ENCODE data around the gene KCNQ1. TPM values are rescaled to one million over a fixed set of nuclear protein-coding genes. Genes with fewer than 3 reads are reported as not detected.

KCNQ1 gene
- total and polyA plus RNA-seq, 9 of the 15 experiments (the other 6 are each of a cell fraction or from before 2014, with no cell fraction given), result 0.44 TPM; not detected in 8

DNA sequence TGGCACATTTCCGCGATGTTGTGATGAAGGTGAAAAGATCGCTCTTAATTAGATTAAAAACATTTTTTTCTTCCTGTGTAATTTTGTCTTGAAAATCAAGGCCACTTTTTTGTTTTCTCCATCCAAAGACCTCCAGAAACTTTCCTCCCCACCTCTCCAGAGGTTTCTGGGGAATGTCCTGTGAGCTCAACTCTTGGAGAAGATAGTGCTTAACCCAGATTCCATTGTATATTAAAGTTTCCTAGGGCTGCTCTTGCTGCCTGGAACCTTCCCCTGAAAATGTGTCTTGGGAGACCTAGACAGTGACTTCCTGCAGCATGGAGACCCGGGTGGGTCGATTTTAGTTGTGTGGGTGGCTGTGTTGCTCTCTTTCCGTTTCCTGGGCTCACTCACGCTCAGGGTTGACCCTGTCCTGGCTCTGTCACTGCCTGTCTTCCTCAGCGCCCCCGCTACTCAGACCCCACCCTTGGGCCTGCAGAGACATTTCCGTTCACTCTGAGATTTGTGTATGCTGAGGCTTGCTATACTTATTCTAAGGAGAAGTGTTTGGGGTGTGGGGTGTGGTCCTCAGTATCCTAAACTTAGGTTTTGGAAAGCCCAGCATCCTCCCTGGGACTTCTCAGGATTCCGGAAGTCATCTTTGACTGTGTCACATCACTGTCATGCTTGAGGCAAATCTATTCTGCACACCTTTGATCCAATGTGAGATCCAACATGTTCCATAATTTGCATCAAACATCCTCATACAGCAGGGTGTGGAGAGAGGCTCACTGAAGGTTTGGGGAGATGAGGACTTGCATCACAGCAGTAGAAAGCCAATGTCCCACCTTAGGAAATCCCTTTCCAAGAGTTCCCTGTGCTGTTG, 207.8 kb downstream of the KCNQ1 start:
- Histone ChIP-seq H3K79me2 (ENCODE audit: control insufficient read depth, insufficient read depth, low read length) (no peaks in the 10 kb centered on the region), H3K27me3 (ENCODE audit: control insufficient read depth in 2 of 2, insufficient read depth in 2 of 2, low read length in 2 of 2) (no peaks in the 10 kb centered on the region), H3K4me1 (replicated peaks in 1 of 2; ENCODE audit: control insufficient read depth in 2 of 2, insufficient read depth in 2 of 2, low read length in 2 of 2) (no peaks in the 10 kb centered on the region), H3K4me2 (ENCODE audit: insufficient read depth, low read length) (no peak overlapping the region), H3K27ac (ENCODE audit: extremely low read depth, low read depth, low read length) (no peak overlapping the region), H2AFZ (ENCODE audit: low read depth, low read length) (no peak overlapping the region), H4K20me1 (replicated peaks; ENCODE audit: control insufficient read depth, insufficient read depth, low read length) (no peaks in the 10 kb centered on the region), H3K36me3 (ENCODE audit: control insufficient read depth, insufficient read depth, low read length) (no peaks in the 10 kb centered on the region), H3K4me3 (no peak overlapping the region), H3K9ac (ENCODE audit: insufficient read depth in 1 of 2, low read depth in 2 of 2, low read length in 2 of 2) (no peak overlapping the region), H3K9me1 (ENCODE audit: control insufficient read depth, insufficient read depth, low read length) (no peaks in the 10 kb centered on the region), H3K9me3 (replicated peaks; ENCODE audit: control insufficient read depth, insufficient read depth, low read depth, low read length) (peaks cover 32% of the 10 kb centered on the region)
- FAIRE-seq, result no peak
- peak; percentile 94 for TF ChIP-seq CREBBP (IDR thresholded peaks at IDR 0.05; ENCODE audit: low read depth, low read length)
- no peak for TF ChIP-seq MCM7 (IDR thresholded peaks at IDR 0.05)
- WGBS (ENCODE audit: insufficient coverage, low coverage, missing lambda C conversion rate), result 48% methylated on average over 11 of the region's 11 CpGs
- in situ Hi-C loops (cut with MboI), result no loop called here
- DNase-seq (ENCODE audit: extremely low read depth in 1 of 4, low spot score in 3 of 4), result no peak
- CTCF ChIA-PET (ENCODE audit: low intra/inter-chr PET ratio), result no interaction called here
- intact Hi-C loops (cut with micrococcal nuclease), result no loop called here
- ATAC-seq, result no peak
- POLR2A ChIA-PET, result no interaction called here
- BruUV-seq (replicated peaks), result no TSS peak

GRCh38 chr11:2653198-2653551, 208.4 kb downstream of the KCNQ1 start:
- no peak overlapping the region for H3K4me2 ChIP-seq (ENCODE audit: insufficient read depth, low read length)
- H3K9me1 ChIP-seq (ENCODE audit: control insufficient read depth, insufficient read depth, low read length), result no peaks in the 10 kb centered on the region
- intact Hi-C loops (cut with micrococcal nuclease), result no loop called here
- ChIA-PET CTCF (ENCODE audit: low intra/inter-chr PET ratio) (no interaction called here), POLR2A (interaction anchor here (0.7 kb wide), 1 partner anchor 23 kb away, joined by 3 read pairs; no protein-coding TSS in a partner anchor)
- no TSS peak for BruUV-seq (replicated peaks)
- H3K27me3 ChIP-seq (ENCODE audit: control insufficient read depth in 2 of 2, insufficient read depth in 2 of 2, low read length in 2 of 2), result no peaks in the 10 kb centered on the region
- H3K9ac ChIP-seq (ENCODE audit: insufficient read depth in 1 of 2, low read depth in 2 of 2, low read length in 2 of 2), result no peak overlapping the region
- no peaks in the 10 kb centered on the region for H3K4me1 ChIP-seq (replicated peaks in 1 of 2; ENCODE audit: control insufficient read depth in 2 of 2, insufficient read depth in 2 of 2, low read length in 2 of 2)
- FAIRE-seq (no peak), ATAC-seq (no peak), DNase-seq (ENCODE audit: extremely low read depth in 1 of 4, low spot score in 3 of 4) (peak in 2 of 4 experiments; percentile 2 to 4)
- 43% methylated on average over 1 of the region's 1 CpG for WGBS (ENCODE audit: insufficient coverage, low coverage, missing lambda C conversion rate)
- H3K79me2 ChIP-seq (ENCODE audit: control insufficient read depth, insufficient read depth, low read length), result no peaks in the 10 kb centered on the region
- no peak overlapping the region for H3K27ac ChIP-seq (ENCODE audit: extremely low read depth, low read depth, low read length)
- in situ Hi-C loops (cut with MboI), result no loop called here
- no peaks in the 10 kb centered on the region for H4K20me1 ChIP-seq (replicated peaks; ENCODE audit: control insufficient read depth, insufficient read depth, low read length)
- no peak overlapping the region for H2AFZ ChIP-seq (ENCODE audit: low read depth, low read length)
- no peaks in the 10 kb centered on the region for H3K36me3 ChIP-seq (ENCODE audit: control insufficient read depth, insufficient read depth, low read length)
- no peak overlapping the region for H3K4me3 ChIP-seq
- H3K9me3 ChIP-seq (replicated peaks; ENCODE audit: control insufficient read depth, insufficient read depth, low read depth, low read length), result peaks cover 32% of the 10 kb centered on the region
- TF ChIP-seq MYNN (IDR thresholded peaks at IDR 0.05), result no peak
- no peak for TF ChIP-seq MYNN (CRISPR knock-in tag; IDR thresholded peaks at IDR 0.05)
- no peak for TF ChIP-seq MYBL2 (IDR thresholded peaks at IDR 0.05; ENCODE audit: low read depth)
- no peak for TF ChIP-seq MYBL2 (CRISPR knock-in tag; IDR thresholded peaks at IDR 0.05; ENCODE audit: borderline replicate concordance)
- no peak for TF ChIP-seq NEUROD1 (IDR thresholded peaks at IDR 0.05; ENCODE audit: borderline replicate concordance, low read depth, low read length, partially characterized antibody)
- TF ChIP-seq ZNF75A (CRISPR knock-in tag; IDR thresholded peaks at IDR 0.05), result 0 out of 2 replicates have a peak, but pooled peaks have one; percentile 43
- no peak for TF ChIP-seq ZNF41 (CRISPR knock-in tag; conservative IDR thresholded peaks at IDR 0.05)
- no peak for TF ChIP-seq ETV1 (tag; conservative IDR thresholded peaks at IDR 0.05; ENCODE audit: low read depth)
- no peak for TF ChIP-seq GTF2E2 (tag; IDR thresholded peaks at IDR 0.05)
- TF ChIP-seq NFIC (IDR thresholded peaks at IDR 0.05), result peak; percentile 60
- no peak for TF ChIP-seq ID3 (CRISPR knock-in tag; IDR thresholded peaks at IDR 0.05)
- no peak for TF ChIP-seq ID3 (tag; IDR thresholded peaks at IDR 0.05)
- TF ChIP-seq E2F1 (CRISPR knock-in tag; IDR thresholded peaks at IDR 0.05), result no peak
- no peak for TF ChIP-seq DPF2 (IDR thresholded peaks at IDR 0.05)
- TF ChIP-seq IRF2 (CRISPR knock-in tag; IDR thresholded peaks at IDR 0.05), result no peak
